ENCODE results near the gene NXNL1. TPM values are rescaled to one million over a fixed set of nuclear protein-coding genes. Genes with fewer than 3 reads are reported as not detected.

NXNL1 gene
- total and polyA plus RNA-seq, 8 donors, result 0.19 TPM; not detected in 7

DNA sequence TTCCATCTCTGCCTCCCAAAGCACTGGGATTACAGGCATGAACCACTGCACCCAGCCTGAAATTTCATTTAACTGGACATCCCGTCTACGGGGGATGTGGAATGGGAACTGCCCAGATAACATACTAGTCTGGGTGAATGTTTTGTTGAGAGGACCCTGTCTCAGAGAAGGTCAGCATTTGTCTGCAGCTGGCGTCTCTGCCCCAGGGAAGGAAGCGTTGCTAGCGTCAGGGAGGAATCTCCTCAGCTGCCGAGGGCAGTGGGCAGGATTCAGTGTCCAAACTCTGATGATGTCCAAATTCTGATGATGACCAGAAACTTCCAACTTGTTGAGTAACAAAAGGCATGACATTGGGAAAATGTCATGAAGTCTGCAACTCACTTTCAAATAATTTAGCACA is 3.1 kb downstream of the NXNL1 start:
- no peaks in the 10 kb centered on the region for H3K9me3 ChIP-seq

DNA sequence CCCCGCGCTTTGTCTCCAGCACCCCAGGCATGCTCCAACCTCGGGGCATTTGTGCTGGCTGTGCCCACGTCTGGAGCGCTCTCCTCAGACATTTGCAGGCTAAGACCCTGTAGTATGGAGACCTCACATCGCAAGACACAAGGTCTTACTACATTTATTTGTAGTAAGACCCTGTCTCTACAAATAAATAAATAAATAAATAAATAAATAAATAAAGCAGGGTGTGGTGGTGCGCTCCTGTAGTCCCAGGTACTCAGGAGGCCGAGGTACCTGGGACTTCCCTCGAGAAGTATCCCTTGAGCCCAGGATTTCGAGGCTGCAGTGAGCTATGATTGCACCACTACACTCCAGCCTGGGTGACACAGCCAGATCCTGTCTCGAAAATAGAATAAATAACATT is 4.6 kb downstream of the NXNL1 start:
- no peaks in the 10 kb centered on the region for H3K4me1 ChIP-seq
- ATAC-seq, result no peak
- H3K4me3 ChIP-seq, result no peak overlapping the region
- intact Hi-C loops (cut with DNase I), result no loop called here
- no peaks in the 10 kb centered on the region for H3K36me3 ChIP-seq
- 45 to 68% methylated on average over 11 of the region's 11 CpGs for WGBS, 2 donors
- TF ChIP-seq, protein P1, sequence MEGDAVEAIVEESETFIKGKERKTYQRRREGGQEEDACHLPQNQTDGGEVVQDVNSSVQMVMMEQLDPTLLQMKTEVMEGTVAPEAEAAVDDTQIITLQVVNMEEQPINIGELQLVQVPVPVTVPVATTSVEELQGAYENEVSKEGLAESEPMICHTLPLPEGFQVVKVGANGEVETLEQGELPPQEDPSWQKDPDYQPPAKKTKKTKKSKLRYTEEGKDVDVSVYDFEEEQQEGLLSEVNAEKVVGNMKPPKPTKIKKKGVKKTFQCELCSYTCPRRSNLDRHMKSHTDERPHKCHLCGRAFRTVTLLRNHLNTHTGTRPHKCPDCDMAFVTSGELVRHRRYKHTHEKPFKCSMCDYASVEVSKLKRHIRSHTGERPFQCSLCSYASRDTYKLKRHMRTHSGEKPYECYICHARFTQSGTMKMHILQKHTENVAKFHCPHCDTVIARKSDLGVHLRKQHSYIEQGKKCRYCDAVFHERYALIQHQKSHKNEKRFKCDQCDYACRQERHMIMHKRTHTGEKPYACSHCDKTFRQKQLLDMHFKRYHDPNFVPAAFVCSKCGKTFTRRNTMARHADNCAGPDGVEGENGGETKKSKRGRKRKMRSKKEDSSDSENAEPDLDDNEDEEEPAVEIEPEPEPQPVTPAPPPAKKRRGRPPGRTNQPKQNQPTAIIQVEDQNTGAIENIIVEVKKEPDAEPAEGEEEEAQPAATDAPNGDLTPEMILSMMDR (IDR thresholded peaks at IDR 0.05), result no peak
- H3K27me3 ChIP-seq, result peaks cover 0 to 16% (median 2%) of the 10 kb centered on the region in 4 donors
- no peaks in the 10 kb centered on the region for H3K9me3 ChIP-seq
- DNase-seq, result no peak
- H3K27ac ChIP-seq, result no peak overlapping the region
- FAIRE-seq, result no peak

More for the DNA sequence above, 3.1 kb downstream of the NXNL1 start:
- Histone ChIP-seq H3K36me3 (no peaks in the 10 kb centered on the region), H3K4me1 (no peaks in the 10 kb centered on the region), H3K4me3 (no peak overlapping the region), H3K27ac (no peak overlapping the region), H3K27me3 (peaks cover 0 to 16% (median 2%) of the 10 kb centered on the region in 4 donors)
- no peak for ATAC-seq
- intact Hi-C loops (cut with DNase I), result no loop called here
- WGBS, 2 donors, result 23 to 47% methylated on average over 6 of the region's 6 CpGs
- DNase-seq, result no peak
- TF ChIP-seq, protein P1 (IDR thresholded peaks at IDR 0.05), result no peak
- FAIRE-seq, result no peak

DNA sequence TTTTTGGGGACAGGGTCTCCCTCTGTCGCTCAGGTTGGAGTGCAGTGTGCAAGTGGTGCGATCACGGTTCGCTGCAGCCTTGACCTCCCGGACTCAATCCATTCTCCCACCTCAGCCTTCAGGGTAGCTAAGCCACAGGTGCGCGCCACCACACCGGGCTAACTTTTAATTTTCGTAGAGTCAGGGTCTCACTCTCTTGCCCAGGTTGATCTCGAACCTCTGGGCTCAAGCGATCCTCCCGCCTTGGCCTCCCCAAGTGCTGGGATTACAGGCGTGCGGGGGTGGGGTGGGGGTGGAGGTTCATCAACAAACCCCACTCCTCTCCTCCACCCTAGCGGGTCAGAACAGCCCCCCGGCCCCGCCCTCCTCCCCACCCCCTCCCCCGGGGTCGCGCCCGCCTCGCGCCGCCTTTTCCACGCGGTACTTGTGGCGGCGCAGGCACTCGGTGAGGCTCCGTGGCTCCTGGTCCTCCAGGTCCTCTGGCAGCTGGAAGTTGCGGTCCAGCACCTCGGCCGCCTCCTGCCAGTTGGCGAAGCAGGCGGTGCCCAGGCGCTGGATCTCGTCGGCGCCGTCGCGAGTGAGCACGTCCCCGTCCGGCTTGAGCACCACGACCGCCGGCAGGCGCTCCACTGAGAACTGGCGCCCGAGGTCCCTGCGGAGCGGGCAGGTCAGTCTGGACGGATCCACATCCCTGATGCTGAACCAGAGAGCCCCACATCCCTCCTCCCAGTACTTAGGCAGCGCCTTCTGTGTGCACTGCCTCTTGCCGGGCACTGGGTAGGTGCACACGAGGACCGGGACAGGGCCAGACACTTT is 5.2 kb downstream of the NXNL1 start:
- 10 to 11% methylated on average over 55 to 57 of the region's 58 CpGs for WGBS, 2 donors
- Histone ChIP-seq H3K27me3 (peaks cover 0 to 16% (median 2%) of the 10 kb centered on the region in 4 donors), H3K4me3 (no peak overlapping the region), H3K4me1 (no peaks in the 10 kb centered on the region), H3K9me3 (no peaks in the 10 kb centered on the region), H3K36me3 (no peaks in the 10 kb centered on the region), H3K27ac (no peak overlapping the region)
- TF ChIP-seq, protein P1 (IDR thresholded peaks at IDR 0.05), result no peak
- no peak for FAIRE-seq
- ATAC-seq, result peak; percentile 25 to 29 (median 27)
- DNase-seq, result peak in 3 of 6 donors; percentile 31 to 68 (median 62)
- intact Hi-C loops (cut with DNase I), result no loop called here

GRCh38 chr19:17454576-17455071 is 6.1 kb downstream of the NXNL1 start:
- Histone ChIP-seq H3K36me3 (no peaks in the 10 kb centered on the region), H3K4me1 (no peaks in the 10 kb centered on the region), H3K27ac (no peak overlapping the region), H3K4me3 (no peak overlapping the region), H3K9me3 (no peaks in the 10 kb centered on the region), H3K27me3 (peaks cover 0 to 16% (median under 1%) of the 10 kb centered on the region in 4 donors)
- ATAC-seq (no peak), DNase-seq (no peak), FAIRE-seq (no peak)
- intact Hi-C loops (cut with DNase I), result no loop called here
- TF ChIP-seq, protein P1 (IDR thresholded peaks at IDR 0.05), result no peak
- WGBS, 2 donors, result 7 to 10% methylated on average over 13 of the region's 13 CpGs

GRCh38 chr19:17451820-17452219 is 8.9 kb downstream of the NXNL1 start:
- no peak overlapping the region for H3K27ac ChIP-seq
- H3K36me3 ChIP-seq, result no peaks in the 10 kb centered on the region
- H3K4me3 ChIP-seq, result no peak overlapping the region
- TF ChIP-seq, protein P1 (IDR thresholded peaks at IDR 0.05), result no peak
- H3K9me3 ChIP-seq, result no peaks in the 10 kb centered on the region
- intact Hi-C loops (cut with DNase I), result no loop called here
- ATAC-seq (no peak), DNase-seq (no peak), FAIRE-seq (no peak)
- H3K27me3 ChIP-seq, result peaks cover 0 to 12% (median 0%) of the 10 kb centered on the region in 4 donors
- 72 to 86% methylated on average over 4 of the region's 4 CpGs for WGBS, 2 donors
- H3K4me1 ChIP-seq, result no peaks in the 10 kb centered on the region
